H9 (cell line): ENCODE measurements around the gene KIF19. TPM values are rescaled to one million over a fixed set of nuclear protein-coding genes. Genes with fewer than 3 reads are reported as not detected.

ENCODE experiments used
- DNase-seq: peaks from one replicate; pipeline ENCODE4 v3.0.0-alpha.2; 2017
- H2AFZ ChIP-seq: one replicate; pipeline ENCODE4 v1.6.1; 2013; ENCODE audit warnings: mild to moderate bottlenecking, low read length, control low read depth, moderate library complexity
- H2AK5ac ChIP-seq: 2 replicates; pipeline ENCODE4 v1.6.1; 2013; ENCODE audit warnings: low read length, control low read depth, mixed read lengths; ENCODE audit not compliant: insufficient read length
- H2BK120ac ChIP-seq: one replicate; pipeline ENCODE4 v1.6.1; 2013; ENCODE audit warnings: low read depth, mild to moderate bottlenecking, low read length, control low read depth, inconsistent platforms; ENCODE audit not compliant: poor library complexity, severe bottlenecking
- H2BK12ac ChIP-seq: 2 replicates; pipeline ENCODE4 v1.6.1; 2013; ENCODE audit warnings: low read length, control low read depth, mixed read lengths, low read depth; ENCODE audit not compliant: insufficient read length
- H2BK15ac ChIP-seq: 2 replicates; pipeline ENCODE4 v1.6.1; 2013; ENCODE audit warnings: low read depth, low read length, control low read depth
- H2BK20ac ChIP-seq: one replicate; pipeline ENCODE4 v1.6.1; 2013; ENCODE audit warnings: low read depth, mild to moderate bottlenecking, low read length, control low read depth, inconsistent platforms; ENCODE audit not compliant: poor library complexity, severe bottlenecking
- H2BK5ac ChIP-seq: 2 replicates; pipeline ENCODE4 v1.6.1; 2013; ENCODE audit warnings: low read length, control low read depth, mixed read lengths; ENCODE audit not compliant: insufficient read length
- H3K14ac ChIP-seq: 2 replicates; pipeline ENCODE4 v1.6.1; 2013; ENCODE audit warnings: low read length, control low read depth; ENCODE audit not compliant: insufficient read depth
- H3K18ac ChIP-seq: 2 replicates; pipeline ENCODE4 v1.6.1; 2013; ENCODE audit warnings: low read depth, mild to moderate bottlenecking, mixed read lengths, low read length, control low read depth; ENCODE audit not compliant: insufficient read length
- H3K23ac ChIP-seq: 2 replicates; pipeline ENCODE4 v1.6.1; 2013; ENCODE audit warnings: low read length, control low read depth, mixed read lengths, low read depth; ENCODE audit not compliant: insufficient read length
- H3K23me2 ChIP-seq: 2 replicates; pipeline ENCODE4 v1.6.1; 2013; ENCODE audit warnings: low read depth, mild to moderate bottlenecking, mixed read lengths, low read length, control low read depth; ENCODE audit not compliant: insufficient read length, poor library complexity, severe bottlenecking
- H3K27ac ChIP-seq: 2 replicates; pipeline ENCODE4 v1.5.1; 2013; ENCODE audit warnings: low read length, control low read depth, mixed read lengths, low read depth; ENCODE audit not compliant: insufficient read length
- H3K27me3 ChIP-seq: 2 replicates; pipeline ENCODE4 v1.6.1; 2013; ENCODE audit warnings: low read length, control low read depth, inconsistent platforms; ENCODE audit not compliant: insufficient read depth
- H3K4ac ChIP-seq: 2 replicates; pipeline ENCODE4 v1.6.1; 2013; ENCODE audit warnings: low read depth, mild to moderate bottlenecking, control low read depth, inconsistent platforms, low read length, moderate library complexity
- H3K4me1 ChIP-seq: 2 replicates; pipeline ENCODE4 v1.6.1; 2013; ENCODE audit warnings: low read length, control low read depth, inconsistent platforms; ENCODE audit not compliant: insufficient read depth
- H3K4me2 ChIP-seq: 2 replicates; pipeline ENCODE4 v1.6.1; 2013; ENCODE audit warnings: low read length, control low read depth, mixed read lengths; ENCODE audit not compliant: insufficient read length, insufficient read depth
- H3K56ac ChIP-seq: 2 replicates; pipeline ENCODE4 v1.6.1; 2013; ENCODE audit warnings: low read depth, mild to moderate bottlenecking, mixed read lengths, low read length, control low read depth; ENCODE audit not compliant: insufficient read length
- H3K79me1 ChIP-seq: 2 replicates; pipeline ENCODE4 v1.6.1; 2013; ENCODE audit warnings: low read depth, mild to moderate bottlenecking, moderate library complexity, low read length, control low read depth, inconsistent platforms; ENCODE audit not compliant: insufficient read depth, poor library complexity, severe bottlenecking
- H3K79me2 ChIP-seq: 2 replicates; pipeline ENCODE4 v1.6.1; 2013; ENCODE audit warnings: low read length, control low read depth, inconsistent platforms; ENCODE audit not compliant: insufficient read depth
- H3K9ac ChIP-seq: 2 replicates; pipeline ENCODE4 v1.6.1; 2013; ENCODE audit warnings: low read length, control low read depth, mixed read lengths; ENCODE audit not compliant: insufficient read length; ENCODE audit errors: extremely low read depth
- H3K9me3 ChIP-seq: one replicate; pipeline ENCODE4 v1.6.1; 2013; ENCODE audit warnings: low read depth, low read length, inconsistent platforms; ENCODE audit not compliant: control insufficient read depth
- H3T11ph ChIP-seq: one replicate; pipeline ENCODE4 v1.6.1; 2013; ENCODE audit warnings: mild to moderate bottlenecking, low read length, control low read depth, inconsistent platforms
- H4K20me1 ChIP-seq: one replicate; pipeline ENCODE4 v1.6.1; 2013; ENCODE audit not compliant: control insufficient read depth, insufficient read length, insufficient read depth
- H4K5ac ChIP-seq: 2 replicates; pipeline ENCODE4 v1.6.1; 2013; ENCODE audit warnings: low read depth, mild to moderate bottlenecking, mixed read lengths, low read length, control low read depth; ENCODE audit not compliant: insufficient read length
- H4K8ac ChIP-seq: replicated peaks from 2 replicates; pipeline ENCODE4 v1.6.1; 2013; ENCODE audit warnings: low read length, control low read depth, mixed read lengths, low read depth; ENCODE audit not compliant: insufficient read length
- H4K91ac ChIP-seq: 2 replicates; pipeline ENCODE4 v1.6.1; 2013; ENCODE audit warnings: low read depth, mild to moderate bottlenecking, moderate library complexity, mixed read lengths, low read length, control low read depth; ENCODE audit not compliant: insufficient read length
- H3K27ac Mint-ChIP-seq, 3 experiments: 2 replicates in 2 of 3; 3 replicates in 1 of 3; pipeline ENCODE4 v1.8.0; 2020 to 2021; ENCODE audit warnings: mixed read lengths in 3 of 3, mild to moderate bottlenecking in 1 of 3, moderate library complexity in 1 of 3
- H3K27me3 Mint-ChIP-seq: 2 replicates; pipeline ENCODE4 v1.8.0; 2021; ENCODE audit warnings: low read depth, mild to moderate bottlenecking, moderate library complexity, mixed read lengths
- H3K36me3 Mint-ChIP-seq, 3 experiments: 2 replicates in 2 of 3; 3 replicates in 1 of 3; pipeline ENCODE4 v1.8.0; 2020 to 2021; ENCODE audit warnings: low read depth in 3 of 3, mixed read lengths in 3 of 3; ENCODE audit not compliant: insufficient read depth in 1 of 3
- H3K4me1 Mint-ChIP-seq, 2 experiments: 2 replicates each; pipeline ENCODE4 v1.8.0; 2020; ENCODE audit warnings: mixed read lengths in 2 of 2
- H3K4me3 Mint-ChIP-seq, 2 experiments: 2 replicates in 1 of 2; 3 replicates in 1 of 2; pipeline ENCODE4 v1.8.0; 2020 to 2021; ENCODE audit warnings: mild to moderate bottlenecking in 2 of 2, mixed read lengths in 2 of 2, moderate library complexity in 1 of 2
- H3K9me3 Mint-ChIP-seq, 2 experiments: 2 replicates in 1 of 2; 3 replicates in 1 of 2; pipeline ENCODE4 v1.8.0; 2020; ENCODE audit warnings: mild to moderate bottlenecking in 2 of 2, mixed read lengths in 2 of 2, moderate library complexity in 1 of 2
- whole genome bisulfite sequencing: extraction: QIAGEN DNeasy Blood & Tissue Kit; methylation state at CpG from one replicate; pipeline ENCODE4 v1.1.7; 2013; ENCODE audit warnings: missing lambda C conversion rate, low lambda C conversion rate, mixed read lengths; ENCODE audit not compliant: insufficient read length; ENCODE audit errors: extremely low coverage; 5-methylcytosine and 5-hydroxymethylcytosine counted together
- total RNA-seq: library from RNA; stranded (reverse); gene quantifications from 2 replicates; pipeline ENCODE4 v1.2.1, GENCODE V29; 2021
- TF ChIP-seq, protein P1 (sequence below): fragments of 200-600 bp; sonication (generic); conservative IDR thresholded peaks from 3 replicates; pipeline ENCODE4 v1.8.0; 2021; ENCODE audit warnings: antibody characterized with exemption, mild to moderate bottlenecking

KIF19 gene
- total RNA-seq, 1 experiment from 2014 or later: 0.13 TPM

GRCh38 chr17:74289688-74290087 is 36.3 kb upstream of the KIF19 start:
- H3K9me3 ChIP-seq: no peaks in the 10 kb centered on the region
- no peak overlapping the region for H3K18ac ChIP-seq
- DNase-seq: no peak
- no peaks in the 10 kb centered on the region for H3K79me2 ChIP-seq
- H2BK5ac ChIP-seq: no peak overlapping the region
- H3K4me3 Mint-ChIP-seq: no peak overlapping the region
- H3K36me3 Mint-ChIP-seq: no peaks in the 10 kb centered on the region; a peak in 1 of 7 replicates
- H3K9ac ChIP-seq: no peak overlapping the region
- H3K23ac ChIP-seq: no peak overlapping the region
- H3T11ph ChIP-seq: no peak overlapping the region
- no peak overlapping the region for H3K27ac Mint-ChIP-seq
- H3K4ac ChIP-seq: no peak overlapping the region
- H3K56ac ChIP-seq: no peak overlapping the region
- no peak overlapping the region for H2AK5ac ChIP-seq
- no peaks in the 10 kb centered on the region for H3K79me1 ChIP-seq
- H4K5ac ChIP-seq: no peak overlapping the region
- H2BK20ac ChIP-seq: no peak overlapping the region
- H2BK120ac ChIP-seq: no peak overlapping the region
- no CpG with 5 or more reads among the region's 11 CpGs for WGBS
- no peak overlapping the region; the same call in 1 of the 2 replicates for H3K14ac ChIP-seq
- H3K4me2 ChIP-seq: no peak overlapping the region
- H3K27ac ChIP-seq: no peak overlapping the region
- H2BK15ac ChIP-seq: no peak overlapping the region
- no peak overlapping the region for H2BK12ac ChIP-seq
- H2AFZ ChIP-seq: no peak overlapping the region
- H3K4me1 ChIP-seq: no peaks in the 10 kb centered on the region
- no peaks in the 10 kb centered on the region for H3K27me3 ChIP-seq
- no peaks in the 10 kb centered on the region for H4K20me1 ChIP-seq
- TF ChIP-seq, protein P1, sequence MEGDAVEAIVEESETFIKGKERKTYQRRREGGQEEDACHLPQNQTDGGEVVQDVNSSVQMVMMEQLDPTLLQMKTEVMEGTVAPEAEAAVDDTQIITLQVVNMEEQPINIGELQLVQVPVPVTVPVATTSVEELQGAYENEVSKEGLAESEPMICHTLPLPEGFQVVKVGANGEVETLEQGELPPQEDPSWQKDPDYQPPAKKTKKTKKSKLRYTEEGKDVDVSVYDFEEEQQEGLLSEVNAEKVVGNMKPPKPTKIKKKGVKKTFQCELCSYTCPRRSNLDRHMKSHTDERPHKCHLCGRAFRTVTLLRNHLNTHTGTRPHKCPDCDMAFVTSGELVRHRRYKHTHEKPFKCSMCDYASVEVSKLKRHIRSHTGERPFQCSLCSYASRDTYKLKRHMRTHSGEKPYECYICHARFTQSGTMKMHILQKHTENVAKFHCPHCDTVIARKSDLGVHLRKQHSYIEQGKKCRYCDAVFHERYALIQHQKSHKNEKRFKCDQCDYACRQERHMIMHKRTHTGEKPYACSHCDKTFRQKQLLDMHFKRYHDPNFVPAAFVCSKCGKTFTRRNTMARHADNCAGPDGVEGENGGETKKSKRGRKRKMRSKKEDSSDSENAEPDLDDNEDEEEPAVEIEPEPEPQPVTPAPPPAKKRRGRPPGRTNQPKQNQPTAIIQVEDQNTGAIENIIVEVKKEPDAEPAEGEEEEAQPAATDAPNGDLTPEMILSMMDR: no peak
- H4K91ac ChIP-seq: no peak overlapping the region
- H3K23me2 ChIP-seq: peaks cover 6% of the 10 kb centered on the region
- peaks cover 9% of the 10 kb centered on the region for H3K27me3 Mint-ChIP-seq
- peaks cover under 1 to 2% of the 10 kb centered on the region in 2 experiments; a peak in 2 of 5 replicates for H3K9me3 Mint-ChIP-seq
- peaks cover 5 to 6% of the 10 kb centered on the region in 2 experiments; a peak in 3 of 4 replicates for H3K4me1 Mint-ChIP-seq
- H4K8ac ChIP-seq: no peak overlapping the region
